ENCODE data around the gene SYNPO2.

Gene SYNPO2

DNA sequence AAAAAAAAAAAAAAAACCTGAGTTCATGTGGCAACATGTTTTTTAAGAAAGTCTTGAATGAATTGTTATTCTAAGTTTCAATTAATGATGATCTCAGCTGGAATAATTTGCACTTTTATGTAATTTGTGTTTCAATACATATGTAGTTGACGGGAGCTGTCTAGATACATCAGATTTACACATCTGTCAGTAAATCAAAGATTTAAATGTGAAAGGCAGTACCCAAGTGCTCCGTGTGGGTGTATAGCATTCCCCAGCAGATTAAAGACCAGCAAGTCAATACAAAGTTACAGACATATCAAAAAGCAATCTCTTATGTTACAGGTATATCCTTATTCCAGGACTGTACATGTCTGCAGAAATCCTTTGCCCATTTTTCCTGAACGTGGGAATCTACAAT, 35.2 kb downstream of the SYNPO2 start:
- Histone ChIP-seq H3K36me3 (ENCODE audit: control insufficient read depth in 1 of 2, insufficient read depth in 2 of 2, low read depth in 1 of 2, low read length in 2 of 2) (no peaks in the 10 kb centered on the region), H3K9ac (ENCODE audit: low read length) (no peak overlapping the region), H3K79me1 (replicated peaks; ENCODE audit: low read length, poor library complexity, severe bottlenecking) (no peaks in the 10 kb centered on the region), H3K27ac (ENCODE audit: low read length, poor library complexity, severe bottlenecking) (no peak overlapping the region), H2BK12ac (ENCODE audit: low read length in 2 of 2) (no peak overlapping the region), H3K4me3 (ENCODE audit: insufficient read depth in 1 of 2, low read depth in 1 of 2, low read length in 2 of 2) (no peak overlapping the region), H3K4ac (ENCODE audit: low read depth in 1 of 2, low read length in 2 of 2) (no peak overlapping the region), H3K23ac (ENCODE audit: low read length in 2 of 2) (no peak overlapping the region), H3K18ac (ENCODE audit: low read depth in 1 of 2, low read length in 2 of 2) (no peak overlapping the region), H2AK5ac (ENCODE audit: low read length, severe bottlenecking) (no peak overlapping the region), H2BK5ac (ENCODE audit: low read depth, low read length, poor library complexity, severe bottlenecking) (no peak overlapping the region), H2AFZ (ENCODE audit: low read depth, low read length) (no peak overlapping the region), H2BK15ac (ENCODE audit: low read depth, poor library complexity, severe bottlenecking) (no peak overlapping the region), H4K91ac (ENCODE audit: low read length) (no peak overlapping the region), H3K14ac (ENCODE audit: low read length in 2 of 2) (no peak overlapping the region), H3K9me3 (ENCODE audit: control insufficient read depth, low read length) (no peaks in the 10 kb centered on the region), H3K4me1 (ENCODE audit: control insufficient read depth, insufficient read depth, low read depth, low read length) (peaks cover 1% of the 10 kb centered on the region), H3K4me2 (ENCODE audit: low read length, poor library complexity, severe bottlenecking) (no peak overlapping the region), H3K27me3 (ENCODE audit: control insufficient read depth in 1 of 2, insufficient read depth in 1 of 2, low read length in 2 of 2) (no peaks in the 10 kb centered on the region), H4K8ac (ENCODE audit: low read length) (no peak overlapping the region), H2BK120ac (ENCODE audit: low read depth, low read length) (no peak overlapping the region)
- DNase-seq: no peak
- 86% methylated on average over 2 of the region's 3 CpGs for WGBS

DNA sequence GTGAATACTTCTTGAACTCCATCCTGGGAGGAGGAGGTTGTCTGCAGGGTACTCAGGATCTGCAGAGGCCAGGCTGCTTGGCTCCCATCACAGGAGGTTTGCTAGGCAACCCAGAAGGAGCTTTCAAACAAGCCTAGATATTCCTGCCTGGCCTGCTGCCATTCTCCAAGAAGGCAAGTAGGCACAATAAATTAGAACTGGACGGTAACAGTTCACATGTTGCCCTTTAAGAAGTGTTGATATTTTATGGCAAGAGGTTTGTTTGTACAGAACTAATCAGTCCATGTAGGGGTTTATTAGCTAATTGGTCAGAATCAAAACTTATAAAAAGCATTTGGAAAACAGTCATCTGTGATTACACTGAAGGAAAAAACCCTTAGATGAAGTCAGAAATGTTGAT, 39.3 kb downstream of the SYNPO2 start:
- DNase-seq: no peak
- Histone ChIP-seq H2BK15ac (ENCODE audit: low read depth, poor library complexity, severe bottlenecking) (no peak overlapping the region), H2BK5ac (ENCODE audit: low read depth, low read length, poor library complexity, severe bottlenecking) (no peak overlapping the region), H3K27me3 (ENCODE audit: control insufficient read depth in 1 of 2, insufficient read depth in 1 of 2, low read length in 2 of 2) (no peaks in the 10 kb centered on the region), H3K36me3 (ENCODE audit: control insufficient read depth in 1 of 2, insufficient read depth in 2 of 2, low read depth in 1 of 2, low read length in 2 of 2) (no peaks in the 10 kb centered on the region), H3K79me1 (replicated peaks; ENCODE audit: low read length, poor library complexity, severe bottlenecking) (no peaks in the 10 kb centered on the region), H4K8ac (ENCODE audit: low read length) (no peak overlapping the region), H2AK5ac (ENCODE audit: low read length, severe bottlenecking) (no peak overlapping the region), H3K14ac (ENCODE audit: low read length in 2 of 2) (no peak overlapping the region), H3K4me2 (ENCODE audit: low read length, poor library complexity, severe bottlenecking) (no peak overlapping the region), H3K9me3 (ENCODE audit: control insufficient read depth, low read length) (no peaks in the 10 kb centered on the region), H3K4ac (ENCODE audit: low read depth in 1 of 2, low read length in 2 of 2) (no peak overlapping the region), H3K4me3 (ENCODE audit: insufficient read depth in 1 of 2, low read depth in 1 of 2, low read length in 2 of 2) (no peak overlapping the region), H3K23ac (ENCODE audit: low read length in 2 of 2) (no peak overlapping the region), H3K4me1 (ENCODE audit: control insufficient read depth, insufficient read depth, low read depth, low read length) (no peaks in the 10 kb centered on the region), H2BK12ac (ENCODE audit: low read length in 2 of 2) (no peak overlapping the region), H3K9ac (ENCODE audit: low read length) (no peak overlapping the region), H2AFZ (ENCODE audit: low read depth, low read length) (no peak overlapping the region), H4K91ac (ENCODE audit: low read length) (no peak overlapping the region), H3K27ac (ENCODE audit: low read length, poor library complexity, severe bottlenecking) (no peak overlapping the region), H2BK120ac (ENCODE audit: low read depth, low read length) (no peak overlapping the region), H3K18ac (ENCODE audit: low read depth in 1 of 2, low read length in 2 of 2) (no peak overlapping the region)
- WGBS: 83% methylated on average over 1 of the region's 1 CpG

DNA sequence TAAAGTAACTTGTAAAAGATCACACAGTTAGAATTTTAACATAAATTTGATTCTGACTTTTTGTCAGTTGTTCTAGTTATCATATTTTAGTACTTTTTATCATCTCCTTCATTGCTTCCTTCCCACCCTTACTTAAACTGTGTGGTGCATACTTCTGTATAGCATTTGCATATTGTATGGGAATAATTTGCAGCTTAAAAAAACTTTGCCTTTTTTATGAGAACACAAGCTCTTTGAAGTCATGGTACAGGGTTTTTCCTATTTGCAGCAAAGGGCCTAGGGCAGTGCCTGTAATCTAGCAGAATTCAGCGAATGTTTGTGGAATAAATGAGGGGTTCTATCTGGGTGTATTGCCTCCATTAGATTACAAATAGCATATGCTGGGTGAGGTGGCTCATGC, 41.6 kb downstream of the SYNPO2 start:
- Histone ChIP-seq H3K4me3 (ENCODE audit: insufficient read depth in 1 of 2, low read depth in 1 of 2, low read length in 2 of 2) (no peak overlapping the region), H3K4ac (ENCODE audit: low read depth in 1 of 2, low read length in 2 of 2) (no peak overlapping the region), H3K36me3 (ENCODE audit: control insufficient read depth in 1 of 2, insufficient read depth in 2 of 2, low read depth in 1 of 2, low read length in 2 of 2) (no peaks in the 10 kb centered on the region), H2BK12ac (ENCODE audit: low read length in 2 of 2) (no peak overlapping the region), H3K27ac (ENCODE audit: low read length, poor library complexity, severe bottlenecking) (no peak overlapping the region), H2AK5ac (ENCODE audit: low read length, severe bottlenecking) (no peak overlapping the region), H3K79me1 (replicated peaks; ENCODE audit: low read length, poor library complexity, severe bottlenecking) (no peaks in the 10 kb centered on the region), H3K14ac (ENCODE audit: low read length in 2 of 2) (no peak overlapping the region), H3K9me3 (ENCODE audit: control insufficient read depth, low read length) (no peaks in the 10 kb centered on the region), H2AFZ (ENCODE audit: low read depth, low read length) (no peak overlapping the region), H3K4me1 (ENCODE audit: control insufficient read depth, insufficient read depth, low read depth, low read length) (no peaks in the 10 kb centered on the region), H3K23ac (ENCODE audit: low read length in 2 of 2) (no peak overlapping the region), H4K91ac (ENCODE audit: low read length) (no peak overlapping the region), H2BK120ac (ENCODE audit: low read depth, low read length) (no peak overlapping the region), H4K8ac (ENCODE audit: low read length) (no peak overlapping the region), H2BK15ac (ENCODE audit: low read depth, poor library complexity, severe bottlenecking) (no peak overlapping the region), H2BK5ac (ENCODE audit: low read depth, low read length, poor library complexity, severe bottlenecking) (no peak overlapping the region), H3K27me3 (ENCODE audit: control insufficient read depth in 1 of 2, insufficient read depth in 1 of 2, low read length in 2 of 2) (no peaks in the 10 kb centered on the region), H3K18ac (ENCODE audit: low read depth in 1 of 2, low read length in 2 of 2) (no peak overlapping the region), H3K4me2 (ENCODE audit: low read length, poor library complexity, severe bottlenecking) (no peak overlapping the region), H3K9ac (ENCODE audit: low read length) (no peak overlapping the region)
- DNase-seq: no peak
- 0% methylated on average over 1 of the region's 1 CpG for WGBS

DNA sequence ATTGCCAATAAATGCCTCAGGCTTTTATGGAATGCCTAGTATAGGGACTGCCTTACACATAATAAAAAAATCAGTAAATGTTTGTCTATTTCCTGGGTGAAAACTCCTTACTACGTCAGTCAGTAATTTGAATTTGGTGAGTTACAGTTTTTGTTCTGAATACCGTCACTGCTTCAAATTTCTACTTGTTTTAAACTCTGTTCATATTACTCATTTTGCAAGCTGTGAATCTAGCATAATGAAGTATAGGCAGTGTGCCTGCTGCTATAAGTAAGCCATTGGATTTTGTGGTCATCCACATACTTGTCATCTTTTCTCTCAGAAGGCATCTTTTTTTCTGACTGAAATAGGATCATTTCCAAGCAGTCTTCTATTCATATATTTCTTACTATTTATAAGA, 43.1 kb downstream of the SYNPO2 start:
- no peak overlapping the region for H4K8ac ChIP-seq (ENCODE audit: low read length)

More for the DNA sequence above, 43.1 kb downstream of the SYNPO2 start:
- H2BK120ac ChIP-seq (ENCODE audit: low read depth, low read length): no peak overlapping the region
- no peak overlapping the region for H3K4me3 ChIP-seq (ENCODE audit: insufficient read depth in 1 of 2, low read depth in 1 of 2, low read length in 2 of 2)
- no peaks in the 10 kb centered on the region for H3K9me3 ChIP-seq (ENCODE audit: control insufficient read depth, low read length)
- H3K4ac ChIP-seq (ENCODE audit: low read depth in 1 of 2, low read length in 2 of 2): no peak overlapping the region
- H3K27ac ChIP-seq (ENCODE audit: low read length, poor library complexity, severe bottlenecking): no peak overlapping the region
- H3K4me1 ChIP-seq (ENCODE audit: control insufficient read depth, insufficient read depth, low read depth, low read length): no peaks in the 10 kb centered on the region
- H2AK5ac ChIP-seq (ENCODE audit: low read length, severe bottlenecking): no peak overlapping the region
- no peak overlapping the region for H3K14ac ChIP-seq (ENCODE audit: low read length in 2 of 2)
- no peaks in the 10 kb centered on the region for H3K27me3 ChIP-seq (ENCODE audit: control insufficient read depth in 1 of 2, insufficient read depth in 1 of 2, low read length in 2 of 2)
- no peak overlapping the region for H3K4me2 ChIP-seq (ENCODE audit: low read length, poor library complexity, severe bottlenecking)
- H3K79me1 ChIP-seq (replicated peaks; ENCODE audit: low read length, poor library complexity, severe bottlenecking): no peaks in the 10 kb centered on the region
- no peak overlapping the region for H3K23ac ChIP-seq (ENCODE audit: low read length in 2 of 2)
- no CpG with 5 or more reads among the region's 2 CpGs for WGBS
- DNase-seq: no peak
- H2BK15ac ChIP-seq (ENCODE audit: low read depth, poor library complexity, severe bottlenecking): no peak overlapping the region
- no peak overlapping the region for H2BK5ac ChIP-seq (ENCODE audit: low read depth, low read length, poor library complexity, severe bottlenecking)
- no peak overlapping the region for H3K18ac ChIP-seq (ENCODE audit: low read depth in 1 of 2, low read length in 2 of 2)
- no peak overlapping the region for H4K91ac ChIP-seq (ENCODE audit: low read length)
- H3K9ac ChIP-seq (ENCODE audit: low read length): no peak overlapping the region
- H2AFZ ChIP-seq (ENCODE audit: low read depth, low read length): no peak overlapping the region
- H2BK12ac ChIP-seq (ENCODE audit: low read length in 2 of 2): no peak overlapping the region
- H3K36me3 ChIP-seq (ENCODE audit: control insufficient read depth in 1 of 2, insufficient read depth in 2 of 2, low read depth in 1 of 2, low read length in 2 of 2): no peaks in the 10 kb centered on the region

Data from mesenchymal stem cell (in vitro differentiated cells and primary cell).